GM18909 (cell line): Measurements from ENCODE around the gene TRIO.

Experiments used
- ATAC-seq: cut with Tn5 transposase; IDR thresholded peaks from one replicate; pipeline ENCODE4 v1.9.1; 2021; ENCODE audit warnings: mild to moderate bottlenecking; ENCODE audit not compliant: unreplicated experiment, poor library complexity

TRIO gene

GRCh38 chr5:14332746-14333145 lies 189.6 kb downstream of the TRIO start:
- ATAC-seq: no peak

GRCh38 chr5:14337593-14337992 lies 194.5 kb downstream of the TRIO start:
- no peak for ATAC-seq

GRCh38 chr5:14339468-14339867 lies 196.3 kb downstream of the TRIO start:
- no peak for ATAC-seq

- no peak for ATAC-seq
These were observed 198.6 kb downstream of the TRIO start for GRCh38 chr5:14341571-14342230.

- ATAC-seq: peak; percentile 99
These were observed 199.2 kb downstream of the TRIO start for GRCh38 chr5:14342306-14342705.

- no peak for ATAC-seq
These were observed 200.2 kb downstream of the TRIO start for GRCh38 chr5:14343376-14343775.

- no peak for ATAC-seq
These were observed 204.4 kb downstream of the TRIO start for GRCh38 chr5:14347522-14347921.

GRCh38 chr5:14348142-14348541 lies 205.0 kb downstream of the TRIO start:
- no peak for ATAC-seq

GRCh38 chr5:14349029-14349428 lies 205.9 kb downstream of the TRIO start:
- no peak for ATAC-seq

- ATAC-seq: no peak
These were observed 208.0 kb downstream of the TRIO start for GRCh38 chr5:14351086-14351661.

- peak; percentile 93 for ATAC-seq
These were observed 208.9 kb downstream of the TRIO start for GRCh38 chr5:14351845-14352712.

GRCh38 chr5:14353726-14354474 lies 210.8 kb downstream of the TRIO start:
- no peak for ATAC-seq

- no peak for ATAC-seq
These were observed 212.2 kb downstream of the TRIO start for GRCh38 chr5:14355391-14355790.

GRCh38 chr5:14356305-14356704 lies 213.2 kb downstream of the TRIO start:
- peak; percentile 40 for ATAC-seq

GRCh38 chr5:14357441-14357840 lies 214.3 kb downstream of the TRIO start:
- no peak for ATAC-seq

- ATAC-seq: no peak
These were observed 214.7 kb downstream of the TRIO start for GRCh38 chr5:14357851-14358250.

GRCh38 chr5:14358536-14358935 lies 215.4 kb downstream of the TRIO start:
- ATAC-seq: no peak

GRCh38 chr5:14359069-14360043 lies 216.2 kb downstream of the TRIO start:
- no peak for ATAC-seq

- ATAC-seq: no peak
These were observed 219.3 kb downstream of the TRIO start for GRCh38 chr5:14362491-14362890.

GRCh38 chr5:14364096-14364495 lies 221.0 kb downstream of the TRIO start:
- ATAC-seq: no peak
